LNCaP clone FGC (cell line): ENCODE data around the gene OR4D1.

Experiments used
- DNase-seq: peaks from one replicate; pipeline ENCODE4 v3.0.0-alpha.2; 2011; ENCODE audit warnings: low read depth
- H3K4me3 ChIP-seq: 2 replicates; pipeline ENCODE4 v1.5.1; 2011; ENCODE audit warnings: mild to moderate bottlenecking, low read depth, low read length, control low read depth
- CTCF ChIP-seq: IDR thresholded peaks from 2 replicates; pipeline ENCODE4 v1.5.1; 2012; ENCODE audit warnings: mild to moderate bottlenecking; ENCODE audit not compliant: control insufficient read depth, insufficient read depth; ENCODE audit errors: extremely low read depth

OR4D1 gene

GRCh38 chr17:58111676-58112075 lies 36.5 kb upstream of the OR4D1 start:
- no peak for TF ChIP-seq CTCF
- no peak overlapping the region for H3K4me3 ChIP-seq
- no peak for DNase-seq

GRCh38 chr17:58112970-58113631 lies 35.1 kb upstream of the OR4D1 start:
- H3K4me3 ChIP-seq = no peak overlapping the region
- DNase-seq = no peak
- TF ChIP-seq CTCF = peak; percentile 98

- no peak for TF ChIP-seq CTCF
- DNase-seq = no peak
- no peak overlapping the region for H3K4me3 ChIP-seq
Observed at GRCh38 chr17:58113947-58114346, 34.2 kb upstream of the OR4D1 start.

- TF ChIP-seq CTCF = no peak
- DNase-seq = no peak
- no peak overlapping the region for H3K4me3 ChIP-seq
Observed at GRCh38 chr17:58117382-58117781, 30.8 kb upstream of the OR4D1 start.

- H3K4me3 ChIP-seq = no peak overlapping the region
- TF ChIP-seq CTCF = no peak
- no peak for DNase-seq
Observed at GRCh38 chr17:58119491-58119890, 28.7 kb upstream of the OR4D1 start.

GRCh38 chr17:58120195-58120822 lies 27.9 kb upstream of the OR4D1 start:
- H3K4me3 ChIP-seq = no peak overlapping the region
- no peak for TF ChIP-seq CTCF
- DNase-seq = peak; percentile 71

- H3K4me3 ChIP-seq = no peak overlapping the region
- no peak for DNase-seq
- peak; percentile 60 for TF ChIP-seq CTCF
Observed at GRCh38 chr17:58121925-58122324, 26.3 kb upstream of the OR4D1 start.
